Stimulated activated CD4-positive, alpha-beta T cell treated with anti-CD3 and anti-CD28 coated beads, Interleukin-2, amount 100 ng/mL, for 24 hours (primary cell): ENCODE measurements around the gene SOS2.

Source experiments
- DNase-seq, 2 donors: peaks; one replicate each; pipeline ENCODE4 v3.0.0-alpha.2; 2020

SOS2 gene

DNA sequence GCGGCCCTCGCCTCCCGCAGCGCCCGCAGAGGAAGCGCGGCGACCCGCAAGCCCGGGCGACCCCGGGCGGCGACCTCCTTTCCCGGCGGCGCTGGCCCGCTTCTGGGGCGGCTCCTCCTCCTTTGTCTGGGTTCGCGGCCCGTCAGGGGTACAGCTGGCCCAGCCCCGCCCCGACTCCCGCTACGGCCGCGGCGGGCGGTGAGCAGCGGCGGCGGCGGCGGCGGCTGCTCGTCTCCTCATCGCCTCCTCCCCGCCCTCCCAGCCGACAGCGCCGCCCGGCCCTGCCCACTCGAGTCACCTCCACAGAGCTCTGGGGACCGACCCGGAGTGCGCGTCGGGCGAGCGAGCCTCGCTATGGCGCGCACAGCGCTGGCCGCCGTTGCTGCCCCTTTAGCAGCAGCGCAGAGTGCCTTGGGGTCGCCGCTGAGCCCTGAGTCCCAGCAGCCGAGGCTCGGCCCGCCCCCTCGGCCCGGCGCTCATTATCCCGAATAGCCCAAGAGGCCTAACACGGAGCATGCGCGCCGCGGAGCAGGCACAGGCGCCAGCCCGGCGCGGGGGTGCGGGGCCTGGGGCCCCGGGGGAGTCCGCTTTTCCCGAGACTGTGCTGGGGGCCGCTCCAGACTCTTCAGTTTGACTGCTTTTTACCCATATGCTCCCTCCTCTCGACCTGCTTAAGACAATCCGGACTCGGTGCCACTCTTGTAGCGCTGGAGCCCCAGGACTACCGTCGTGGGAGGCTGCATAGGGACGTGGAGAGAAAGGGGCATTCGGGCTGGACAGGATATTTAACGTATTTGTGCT is at the start of gene SOS2:
Gene SOS2 (minus strand): TSS at position 104 of the 801 bp plus-strand sequence. CDS start 295 bp downstream, outside the sequence.
- peak; percentile 81 for DNase-seq

DNA sequence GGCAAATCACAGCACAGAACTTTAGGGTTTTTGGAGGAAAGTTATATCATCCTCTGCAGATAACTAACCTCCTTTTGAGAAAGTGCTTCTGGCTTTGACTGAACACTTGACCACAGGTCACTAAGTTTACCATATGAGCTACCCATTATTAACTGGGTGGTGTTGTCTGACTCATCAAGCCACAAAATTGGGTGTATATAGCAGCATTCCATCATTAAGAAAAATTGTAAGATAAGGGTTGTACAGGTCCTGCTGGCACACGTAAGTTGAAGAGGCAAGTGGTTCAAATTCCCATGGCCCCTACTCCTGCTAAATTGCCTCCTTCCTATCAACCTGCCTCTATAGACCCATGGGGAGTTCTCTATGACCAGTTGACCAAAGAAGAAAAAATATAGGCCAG is 41.1 kb upstream of the SOS2 start:
- DNase-seq, result no peak

DNA sequence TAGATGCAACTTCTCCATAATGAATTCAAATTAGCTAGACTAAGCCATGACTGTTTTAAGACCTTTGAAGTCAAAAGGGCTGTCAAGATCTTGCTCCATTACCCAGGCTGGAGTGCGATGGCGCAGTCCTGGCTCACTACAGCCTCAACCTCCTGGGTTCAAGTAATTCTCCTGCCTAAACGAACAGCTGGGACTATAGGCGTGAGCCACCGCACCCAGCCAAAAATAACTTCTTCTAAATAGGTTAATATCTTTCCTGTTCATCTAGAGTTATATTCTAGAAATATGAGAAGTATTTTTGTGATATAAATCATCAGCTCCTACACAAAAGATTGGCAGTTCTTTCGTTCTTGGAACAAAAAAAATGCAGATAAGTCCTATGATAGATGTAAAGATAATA is 39.6 kb upstream of the SOS2 start:
- DNase-seq, result no peak

DNA sequence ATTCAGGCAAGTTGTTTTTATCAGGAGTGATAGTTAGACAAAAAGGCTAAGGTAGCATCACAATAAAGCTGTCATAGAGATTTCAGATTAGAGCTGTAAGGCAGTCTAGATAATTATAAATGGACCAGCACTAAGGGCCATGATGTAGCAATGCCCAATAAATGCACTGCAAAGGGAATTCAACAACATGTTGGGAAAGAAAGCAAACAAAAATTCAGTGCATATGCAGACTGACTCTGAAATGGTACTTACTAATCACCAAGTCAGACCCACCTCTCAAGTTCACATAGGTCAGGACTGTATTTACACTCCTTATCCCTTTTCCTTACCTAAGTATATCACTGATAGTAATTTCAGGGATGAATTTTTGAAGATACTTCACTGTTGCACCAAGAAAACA is 33.7 kb upstream of the SOS2 start:
- no peak for DNase-seq

DNA sequence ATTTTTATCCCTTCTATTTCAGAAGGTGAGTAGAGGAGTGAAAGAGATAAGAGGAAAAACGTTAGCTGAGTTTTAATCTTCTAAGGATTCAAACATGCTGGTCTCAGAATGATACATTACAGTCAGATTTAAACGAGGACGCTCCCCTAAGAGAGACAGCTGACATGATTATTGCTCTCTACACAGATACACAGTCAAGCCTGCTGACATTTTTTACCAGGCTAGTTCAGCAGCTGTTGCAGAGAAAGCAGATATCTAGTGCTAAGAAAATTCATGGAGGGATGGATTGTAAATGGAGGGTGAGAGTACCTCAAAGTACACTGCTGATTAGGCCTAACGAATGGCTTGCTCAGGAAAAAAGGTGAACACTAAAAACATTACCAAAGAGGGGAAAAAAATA is 31.9 kb upstream of the SOS2 start:
- no peak for DNase-seq

DNA sequence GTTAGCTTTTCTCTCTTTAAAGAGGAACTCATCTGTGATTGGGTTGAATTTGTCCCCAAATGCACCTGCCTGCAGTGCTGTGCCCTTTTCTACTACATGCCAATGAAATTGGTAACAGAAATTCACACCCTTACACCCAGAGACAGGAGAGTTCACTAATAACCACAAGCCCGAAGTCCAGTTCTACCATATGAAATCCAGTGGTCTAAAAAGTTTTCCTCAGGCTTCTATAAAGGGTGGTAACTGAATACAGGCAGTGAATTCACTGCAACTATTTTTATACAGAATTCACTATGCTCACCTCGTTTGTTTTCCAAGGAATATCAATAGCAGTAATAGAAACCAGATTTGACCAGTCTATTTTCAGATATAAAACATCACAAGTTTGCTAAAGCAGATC is 31.5 kb upstream of the SOS2 start:
- DNase-seq, result no peak

DNA sequence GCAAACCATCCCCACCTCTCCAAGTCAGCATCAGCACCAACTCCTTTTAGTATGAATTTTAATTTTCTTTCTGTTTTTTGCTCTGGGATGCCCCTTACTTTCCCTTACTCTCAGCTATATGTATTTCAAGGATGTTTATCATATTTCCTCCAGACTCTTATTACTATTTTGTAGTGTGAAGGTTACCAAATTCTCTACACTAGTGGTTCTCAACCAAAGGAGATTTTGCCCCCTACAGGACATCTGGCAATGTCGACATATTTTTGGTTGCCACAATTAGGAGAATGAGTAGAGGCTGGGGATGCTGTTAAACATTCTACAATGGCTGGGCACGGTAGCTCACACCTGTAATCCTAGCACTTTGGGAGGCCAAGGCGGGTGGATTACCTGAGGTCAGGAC is 29.1 kb upstream of the SOS2 start:
- DNase-seq, result peak in 1 of 2 donors; percentile 21

DNA sequence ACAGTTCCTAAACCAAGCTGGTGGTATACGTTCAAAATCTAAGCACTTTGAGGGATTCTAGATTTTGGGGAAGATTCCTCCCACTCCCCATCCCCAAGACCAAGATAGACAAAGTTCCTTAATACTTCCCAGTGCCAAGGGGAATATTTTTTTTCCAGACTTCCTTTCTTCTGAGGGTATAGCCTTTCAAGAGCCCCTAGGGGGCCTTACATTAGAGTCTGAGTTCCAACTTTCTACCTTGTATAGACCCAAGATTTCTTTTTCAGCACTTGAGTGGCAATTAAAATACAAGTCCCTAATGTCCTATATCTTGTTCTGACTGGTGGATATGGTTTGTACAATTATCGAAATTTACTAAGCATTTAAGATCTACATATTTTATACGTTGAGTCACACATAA is 28.7 kb upstream of the SOS2 start:
- DNase-seq, result no peak

DNA sequence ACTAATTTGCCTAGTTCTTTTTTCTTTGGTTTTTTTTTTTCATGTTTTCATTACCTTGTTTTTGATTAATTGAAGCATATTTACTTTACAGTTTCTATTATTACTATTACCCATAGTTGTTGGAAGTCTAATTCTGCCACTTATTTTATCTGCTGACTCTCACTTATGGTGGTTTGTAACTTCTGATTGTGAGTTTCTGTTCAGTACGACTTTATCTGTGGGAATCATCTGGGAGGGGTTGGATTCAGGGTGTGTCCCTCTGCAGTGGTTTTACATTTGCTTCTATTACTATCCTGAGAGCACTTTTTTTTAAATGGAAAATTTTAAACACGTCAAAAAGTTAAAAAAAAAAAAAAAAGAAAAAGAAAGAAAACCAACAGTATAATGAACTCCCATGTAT is 26.4 kb upstream of the SOS2 start:
- no peak for DNase-seq

DNA sequence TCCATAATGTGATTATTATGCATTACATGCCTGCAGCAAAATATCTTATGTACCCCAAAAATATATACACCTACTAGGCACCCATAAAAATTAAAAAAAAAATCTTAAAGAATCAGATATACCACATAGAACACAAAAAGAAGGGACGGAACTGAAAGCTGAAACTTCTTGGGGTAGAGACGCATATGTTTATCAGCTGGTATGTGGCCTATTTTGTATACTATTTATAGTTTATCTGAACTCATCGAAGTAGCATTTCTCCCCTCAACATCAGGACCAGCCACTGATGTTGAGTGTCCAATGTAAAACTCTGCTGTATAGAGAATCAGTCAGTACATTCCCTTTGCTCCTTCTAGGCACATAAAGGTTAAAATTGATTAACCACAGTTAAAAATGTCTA is 22.9 kb upstream of the SOS2 start:
- DNase-seq, result no peak

DNA sequence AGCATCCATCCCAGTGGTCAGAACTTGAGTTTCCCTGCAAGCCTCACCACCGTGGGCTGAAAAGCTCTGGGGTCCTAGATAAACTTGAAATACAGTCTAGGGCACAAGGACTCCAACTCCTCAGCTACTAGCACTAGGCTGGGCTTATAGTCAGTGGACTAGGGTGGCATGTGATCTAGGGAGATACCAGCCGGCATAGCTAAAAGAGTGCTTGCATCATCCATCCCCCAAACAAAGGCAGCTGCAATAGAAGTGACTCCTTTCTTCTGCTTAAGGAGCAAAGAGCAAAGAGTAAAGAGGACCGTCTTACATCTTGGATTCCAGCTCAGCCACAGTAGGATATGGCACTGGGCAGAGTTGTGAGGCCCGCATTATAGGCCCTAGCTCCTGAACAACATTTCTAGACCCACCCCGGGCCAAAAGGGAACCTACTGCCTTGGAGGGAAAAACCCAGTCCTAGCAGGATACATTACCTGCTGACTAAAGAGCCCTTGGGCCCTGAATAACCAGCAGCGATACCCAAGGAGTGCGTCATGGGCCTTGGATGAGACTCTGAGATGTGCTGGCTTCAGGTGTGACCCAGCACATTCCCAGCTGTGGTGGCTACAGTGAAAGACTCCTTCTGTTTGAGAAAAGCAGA is 17.9 kb upstream of the SOS2 start:
- no peak for DNase-seq

DNA sequence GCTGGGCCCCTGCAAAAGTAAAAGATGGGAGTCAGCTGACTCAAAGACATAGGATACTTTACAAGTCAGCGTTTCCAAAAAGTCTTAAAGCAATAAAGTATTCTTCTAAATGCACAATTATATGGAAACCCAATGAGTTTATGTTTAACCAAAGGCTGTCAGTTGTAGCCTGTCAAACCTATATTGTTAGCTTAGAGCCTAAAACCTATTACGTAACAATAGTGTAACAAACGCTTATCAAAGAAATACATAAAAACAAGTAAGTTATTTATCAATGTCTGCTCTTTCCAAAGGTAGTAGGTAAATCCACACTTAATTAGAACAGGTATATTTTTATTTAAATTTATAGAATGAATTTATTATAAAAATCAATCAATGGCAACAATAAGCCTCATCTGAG is 15.9 kb upstream of the SOS2 start:
- no peak for DNase-seq

DNA sequence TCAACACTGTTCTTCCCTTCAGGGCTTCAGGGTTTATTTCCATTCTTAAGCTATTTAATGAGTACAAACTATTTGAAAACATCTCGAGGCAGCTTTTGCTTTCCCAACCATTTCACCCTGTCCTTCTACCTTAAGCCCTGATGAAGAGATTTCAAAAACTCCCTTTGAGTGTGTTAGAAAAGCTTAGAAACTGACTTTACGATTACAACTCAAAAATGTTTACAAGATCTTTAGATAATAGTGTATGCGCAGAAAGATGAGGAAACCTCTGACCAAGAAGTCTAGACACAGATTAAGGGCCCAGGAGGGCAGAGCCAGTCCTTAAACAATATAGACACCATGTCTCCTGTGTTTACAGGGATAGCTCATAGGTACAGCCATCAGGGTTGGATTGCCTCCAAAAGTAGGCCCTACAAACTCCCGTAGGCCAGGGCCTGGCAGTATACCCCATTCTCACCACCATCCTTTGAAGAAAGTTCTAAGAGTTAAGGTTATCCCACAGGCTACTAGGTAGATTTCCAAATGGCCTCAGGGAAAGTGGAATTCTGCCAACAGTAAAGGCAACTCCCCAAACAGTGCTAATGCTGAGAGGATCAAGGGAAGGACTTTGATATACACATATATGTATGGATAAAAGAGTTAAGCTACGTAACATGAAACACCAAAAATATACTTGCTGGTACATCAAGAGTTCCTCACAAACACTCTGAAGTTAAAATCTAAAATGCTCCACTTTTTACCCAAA is 11.4 kb upstream of the SOS2 start:
- DNase-seq, result no peak

DNA sequence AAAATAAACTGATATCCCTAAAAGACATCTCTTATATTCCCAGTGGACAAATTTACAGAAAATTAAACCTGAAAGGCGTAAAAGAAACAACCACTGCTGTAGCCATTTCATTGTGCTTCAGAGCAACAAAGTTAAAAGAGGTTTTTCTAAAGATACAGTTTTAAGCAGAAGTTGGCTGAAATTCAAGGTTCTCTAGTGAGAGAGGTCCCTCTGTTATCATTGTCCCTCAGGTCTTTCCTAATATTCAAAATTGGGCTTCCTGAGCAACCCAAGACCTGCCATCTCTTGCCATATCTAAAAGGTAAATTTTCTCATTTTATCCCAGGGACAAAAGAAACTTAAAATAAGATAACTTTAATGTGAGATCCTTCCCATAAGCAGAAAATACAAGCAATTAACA is 10.7 kb upstream of the SOS2 start:
- DNase-seq, result no peak

DNA sequence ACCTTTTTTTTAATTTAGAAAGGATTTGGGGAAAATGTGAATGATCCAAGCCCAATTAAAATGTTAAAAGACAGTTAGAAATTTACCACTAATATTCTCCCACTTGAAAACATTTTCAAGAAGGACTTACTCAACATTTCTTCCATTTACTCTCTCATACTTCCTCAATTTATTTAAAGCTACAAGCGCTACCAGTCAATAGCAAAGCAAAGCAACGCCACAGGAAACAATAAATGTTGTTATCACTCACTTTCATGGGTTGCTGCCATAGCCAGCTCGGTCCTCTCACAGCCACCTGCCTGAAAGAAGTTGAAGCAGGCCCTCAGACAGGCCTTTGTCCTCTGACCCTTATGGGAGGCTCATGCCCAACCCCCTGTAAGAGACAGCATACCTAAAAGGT is 6.0 kb upstream of the SOS2 start:
- DNase-seq, result no peak

DNA sequence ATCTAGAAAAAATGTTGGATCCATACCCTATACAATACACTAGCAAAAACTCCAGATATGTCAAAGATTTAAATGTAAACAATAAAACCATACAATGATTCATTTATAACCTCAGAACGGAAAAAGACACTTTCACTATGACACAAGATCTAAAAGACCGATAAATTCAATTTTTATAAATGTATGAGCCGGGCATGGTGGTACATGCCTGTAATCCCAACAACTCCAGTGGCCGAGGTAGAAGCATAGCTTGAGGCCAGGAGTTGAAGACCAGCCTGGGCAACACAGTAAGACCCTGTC is 2.5 kb upstream of the SOS2 start:
- DNase-seq, result no peak

DNA sequence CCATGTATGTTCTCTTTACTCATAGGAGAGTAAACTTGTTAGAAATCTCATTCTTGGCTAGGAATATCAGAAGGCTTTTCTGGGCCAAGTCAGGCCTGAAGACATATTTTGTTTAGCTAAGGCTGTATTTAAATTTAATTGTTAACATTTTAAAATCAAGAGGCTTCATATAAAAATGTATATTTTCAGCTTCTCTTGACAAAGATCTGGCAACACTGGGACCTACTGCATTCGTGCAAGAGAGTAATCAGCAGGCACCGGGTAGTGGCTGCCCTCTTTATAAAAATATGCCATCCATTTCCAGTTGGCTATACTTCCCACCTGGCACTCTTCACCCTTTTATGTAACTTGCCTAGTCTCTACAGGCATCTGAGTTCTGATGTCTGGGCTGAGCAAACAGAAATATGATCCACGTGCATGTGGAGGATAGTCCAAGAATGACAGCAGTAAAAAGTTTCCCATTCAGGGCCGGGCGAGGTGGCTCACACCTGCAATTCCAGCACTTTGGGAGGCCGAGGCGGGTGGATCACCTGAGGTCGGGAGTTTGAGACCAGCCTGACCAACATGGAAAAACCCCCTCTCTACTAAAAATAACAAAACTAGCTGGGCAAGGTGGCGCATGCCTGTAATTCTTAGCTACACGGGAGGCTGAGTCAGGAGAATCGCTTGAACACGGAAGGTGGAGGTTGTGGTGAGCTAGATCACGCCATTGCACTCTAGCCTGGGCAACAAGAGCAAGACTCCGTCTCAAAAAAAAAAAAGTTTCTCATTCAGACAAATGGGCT is 2.0 kb upstream of the SOS2 start:
- peak; percentile 31 to 36 for DNase-seq

DNA sequence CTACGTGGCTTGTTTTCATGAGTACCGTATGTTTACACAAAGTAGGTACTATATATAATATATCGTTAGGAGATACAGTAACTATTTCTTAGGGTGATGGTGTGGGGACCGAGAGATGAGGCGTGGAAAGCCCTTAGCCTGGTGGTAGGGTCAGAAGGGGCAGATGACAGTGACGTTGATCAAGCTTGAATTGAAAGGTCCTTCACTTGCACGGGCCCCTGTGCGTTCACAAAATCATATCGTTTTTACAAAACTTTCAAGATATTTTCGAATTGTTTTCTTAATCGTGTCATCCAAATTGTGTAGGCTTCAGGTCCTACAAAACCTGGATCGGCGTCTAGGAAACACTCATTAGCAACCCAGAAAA is 881 bp upstream of the SOS2 start:
- DNase-seq, result no peak

DNA sequence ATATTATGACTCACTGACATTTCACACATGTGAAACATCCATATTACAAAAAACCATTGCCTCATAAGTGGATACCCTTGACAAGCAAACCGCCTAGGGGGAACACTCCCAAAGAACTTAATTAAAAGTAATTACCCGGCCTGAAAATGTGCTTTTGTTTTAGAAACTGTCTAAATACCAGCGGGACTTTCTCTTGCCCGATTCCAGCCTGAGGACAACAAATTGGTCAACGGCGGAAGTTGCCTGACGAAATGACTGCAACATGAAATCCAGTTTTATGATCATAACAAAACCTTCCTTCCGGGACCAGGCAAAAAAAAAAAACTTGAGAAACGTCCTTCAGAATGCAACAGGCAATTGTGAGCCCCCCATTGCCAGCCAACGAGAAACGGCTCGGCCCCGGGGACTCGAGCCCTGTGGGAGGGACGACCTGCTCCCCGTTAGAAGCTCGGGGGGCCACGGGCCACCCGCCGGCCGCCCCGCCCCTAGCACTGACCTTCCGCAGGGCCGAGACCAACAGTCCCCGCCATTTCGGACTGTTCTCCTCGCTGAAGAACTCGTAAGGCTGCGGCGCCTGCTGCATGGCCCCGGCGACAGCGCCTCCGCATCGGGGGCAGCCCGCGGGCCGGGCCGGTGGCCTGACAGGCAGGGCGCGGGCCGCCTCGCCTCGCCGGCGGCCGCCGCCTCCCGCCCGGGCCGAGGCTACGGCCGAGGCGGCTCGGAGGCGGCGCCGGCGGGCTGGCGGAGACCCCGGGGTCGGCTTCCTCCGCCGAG is 490 bp downstream of the SOS2 start:
- DNase-seq, result peak; percentile 35 to 38

DNA sequence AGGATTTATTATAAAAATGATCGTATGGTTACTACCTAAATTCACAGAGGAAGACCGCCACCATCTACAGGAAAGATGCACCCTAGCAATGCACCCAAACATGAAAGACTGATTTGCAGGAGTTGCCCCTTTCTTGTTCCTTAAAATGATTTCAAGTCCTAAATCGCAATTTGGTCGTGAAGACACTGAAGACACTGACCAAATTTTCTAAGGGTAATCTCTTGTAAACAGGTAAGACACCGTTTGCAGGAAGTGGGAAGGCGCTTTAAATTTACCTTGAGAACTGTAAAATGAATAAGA is 1.0 kb downstream of the SOS2 start:
- no peak for DNase-seq

DNA sequence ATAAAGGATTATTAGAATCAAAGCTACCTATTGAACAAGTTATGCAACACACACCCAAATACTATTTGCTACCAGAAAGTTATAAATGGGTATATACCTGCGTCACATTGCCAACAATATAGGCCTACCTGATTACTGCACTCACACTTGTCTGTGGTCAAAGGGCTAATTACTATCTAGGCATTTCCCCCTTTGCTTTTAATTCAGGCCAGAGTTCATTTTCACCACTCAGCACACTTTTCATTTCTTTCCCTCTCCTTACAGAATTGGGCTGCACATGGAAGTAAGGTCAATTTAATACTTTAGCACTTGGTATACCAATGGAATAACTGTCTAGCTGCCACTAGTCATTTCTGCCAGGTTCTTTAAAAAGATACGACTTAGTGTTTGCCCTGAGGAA is 1.7 kb downstream of the SOS2 start:
- no peak for DNase-seq

DNA sequence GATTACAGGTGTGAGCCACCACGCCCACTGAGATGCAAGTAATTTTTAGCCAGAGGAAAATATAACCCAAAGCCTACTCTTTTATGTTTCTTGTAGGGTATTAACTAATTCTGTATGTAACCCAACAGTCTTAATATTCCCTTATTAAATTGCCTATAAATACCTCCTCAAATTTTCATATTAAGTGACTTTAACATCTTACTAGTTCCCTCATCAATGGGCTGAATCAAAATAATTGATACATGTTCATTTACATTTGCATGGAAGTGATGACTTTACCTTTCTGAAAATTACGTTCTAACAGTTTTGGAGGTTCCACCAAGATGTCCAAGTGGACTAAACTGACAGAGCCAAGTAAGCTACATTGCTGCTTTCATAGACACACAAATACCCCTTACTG is 3.1 kb downstream of the SOS2 start:
- DNase-seq, result no peak

DNA sequence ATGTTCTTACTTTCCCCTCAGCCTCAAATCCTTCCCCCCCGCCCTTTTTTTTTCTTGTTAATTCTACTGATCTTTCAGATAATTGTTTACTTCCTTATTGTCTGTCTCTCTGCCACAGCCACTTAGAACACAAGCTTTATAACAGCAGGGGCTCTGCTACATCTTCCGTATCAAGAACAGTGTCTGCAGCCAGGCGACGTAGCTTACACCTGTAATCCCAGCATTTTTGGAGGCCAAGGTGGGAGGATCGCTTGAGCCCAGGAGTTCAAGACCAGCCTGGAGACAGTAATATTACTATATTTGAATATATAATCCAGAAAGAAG is 5.4 kb downstream of the SOS2 start:
- no peak for DNase-seq
